GM10847 (cell line): Measurements from ENCODE around the gene PNMA8A.

Source experiments
- POLR2A ChIP-seq: IDR thresholded peaks from 2 replicates; pipeline ENCODE4 v1.6.1; 2011; ENCODE audit not compliant: insufficient read length; ENCODE audit errors: extremely low read depth

PNMA8A gene, protein sequence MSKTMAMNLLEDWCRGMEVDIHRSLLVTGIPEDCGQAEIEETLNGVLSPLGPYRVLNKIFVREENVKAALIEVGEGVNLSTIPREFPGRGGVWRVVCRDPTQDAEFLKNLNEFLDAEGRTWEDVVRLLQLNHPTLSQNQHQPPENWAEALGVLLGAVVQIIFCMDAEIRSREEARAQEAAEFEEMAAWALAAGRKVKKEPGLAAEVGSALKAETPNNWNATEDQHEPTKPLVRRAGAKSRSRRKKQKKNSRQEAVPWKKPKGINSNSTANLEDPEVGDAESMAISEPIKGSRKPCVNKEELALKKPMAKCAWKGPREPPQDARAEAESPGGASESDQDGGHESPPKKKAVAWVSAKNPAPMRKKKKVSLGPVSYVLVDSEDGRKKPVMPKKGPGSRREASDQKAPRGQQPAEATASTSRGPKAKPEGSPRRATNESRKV

DNA sequence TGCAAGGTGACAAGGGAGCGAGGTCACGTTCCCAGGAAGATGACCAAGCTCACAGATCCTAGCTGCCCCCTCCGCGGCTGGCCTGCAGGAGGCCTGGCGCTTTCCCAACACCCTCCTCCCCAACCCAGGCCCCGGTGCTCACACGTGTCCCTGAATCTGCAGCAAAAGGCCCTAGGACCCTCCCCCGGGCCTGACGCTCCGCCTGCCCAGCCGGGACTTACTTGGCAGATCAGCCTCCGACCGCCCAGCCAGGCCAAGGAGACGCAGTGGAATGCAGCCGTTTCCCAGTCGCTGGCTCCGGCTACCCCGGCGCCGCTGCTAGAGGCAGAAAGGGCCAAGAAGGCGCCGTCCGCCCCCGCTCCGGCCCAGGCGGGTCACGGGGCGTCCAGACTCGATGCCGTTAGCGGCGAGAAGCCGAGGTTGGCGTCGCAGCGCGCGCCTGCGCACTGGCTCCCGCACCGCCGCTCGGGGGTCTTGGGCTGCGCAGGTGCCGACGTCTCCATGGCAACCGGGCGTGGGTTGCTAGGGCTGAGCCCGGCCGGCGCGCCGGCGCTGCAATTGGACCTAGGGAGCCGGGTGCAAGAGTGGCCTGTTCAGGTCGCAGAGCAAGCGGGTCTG, at the start of gene PNMA8A:
Gene PNMA8A (minus strand): TSS at position 448 of the 618 bp plus-strand sequence. CDS start 528 bp downstream, outside the sequence.
- no peak for TF ChIP-seq POLR2A

DNA sequence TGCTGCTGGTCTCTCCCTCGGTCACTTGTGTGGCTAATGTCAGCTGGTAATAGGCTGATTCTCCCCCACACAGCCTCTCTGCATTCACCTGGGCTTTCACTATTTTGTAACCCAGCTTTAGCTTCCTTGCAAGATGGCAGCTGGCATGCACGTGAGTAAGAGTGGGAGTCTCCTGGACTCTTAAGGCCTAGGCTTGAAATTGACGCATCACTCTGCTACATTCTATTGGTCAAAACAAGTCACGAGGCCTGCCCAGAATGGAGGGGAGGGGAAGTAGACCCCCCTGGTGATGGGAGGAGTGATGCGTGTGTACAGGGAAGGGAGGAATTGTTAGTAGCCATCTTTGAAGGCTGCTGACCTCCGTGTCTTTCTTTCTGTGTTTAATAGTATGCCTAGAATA, 49.3 kb upstream of the PNMA8A start:
- TF ChIP-seq POLR2A = no peak

DNA sequence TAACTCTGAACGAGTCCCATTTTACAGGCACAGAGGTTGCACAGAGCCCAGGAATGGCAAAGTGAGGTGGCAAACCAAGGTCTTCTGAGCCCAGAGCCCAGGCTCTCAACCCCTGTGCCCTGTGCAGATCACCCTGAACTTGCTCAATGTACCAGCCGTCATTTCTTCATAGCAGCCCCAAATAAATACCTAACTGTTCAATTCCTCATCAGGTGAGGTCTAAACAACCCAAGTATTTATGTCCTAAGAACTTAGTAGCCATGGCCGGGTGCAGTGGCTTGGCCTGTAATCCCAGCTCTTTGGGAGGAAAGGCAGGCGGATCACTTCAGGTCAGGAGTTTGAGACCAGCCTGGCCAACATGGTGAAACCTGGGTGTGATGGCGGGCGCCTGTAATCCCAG, 46.1 kb upstream of the PNMA8A start:
- TF ChIP-seq POLR2A = no peak

DNA sequence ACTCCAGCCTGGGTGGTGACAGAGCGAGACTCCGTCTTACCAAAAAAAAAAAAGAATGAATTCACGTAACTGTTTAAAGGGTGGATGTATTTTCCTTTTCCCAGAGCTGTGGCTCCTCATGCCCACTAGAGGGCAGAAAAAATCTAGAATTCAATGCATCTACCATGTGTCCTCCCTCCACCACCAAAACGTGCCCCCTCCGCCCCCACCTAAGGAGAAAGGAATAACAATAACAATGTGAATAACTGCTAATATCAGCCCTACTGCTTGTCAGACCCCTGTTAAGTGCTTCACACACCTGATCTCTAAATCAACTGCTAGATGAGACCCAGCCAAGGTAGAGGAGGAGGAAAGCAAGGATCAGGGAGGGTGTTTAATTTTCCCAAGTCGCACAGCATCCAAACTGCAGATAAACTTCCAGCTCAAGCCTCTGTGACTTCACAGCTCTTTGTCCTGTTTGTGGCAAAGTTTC, 44.6 kb upstream of the PNMA8A start:
- TF ChIP-seq POLR2A = no peak

DNA sequence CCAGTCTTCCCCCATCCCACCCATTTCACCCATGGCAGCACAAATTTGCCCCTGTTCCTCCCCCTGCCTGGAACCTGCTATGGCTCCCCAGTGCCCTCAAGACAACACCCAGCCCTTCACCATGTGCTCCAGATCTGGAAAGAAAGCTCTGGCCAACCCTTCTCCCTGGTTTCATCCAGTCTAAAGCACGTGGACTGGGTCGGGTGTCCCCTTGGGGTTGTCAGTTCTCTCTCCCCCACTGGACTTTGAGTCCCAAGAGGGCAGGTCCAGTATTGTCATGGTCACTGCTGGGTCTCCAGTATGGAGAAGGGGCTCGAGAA, 43.9 kb upstream of the PNMA8A start:
- TF ChIP-seq POLR2A = no peak

DNA sequence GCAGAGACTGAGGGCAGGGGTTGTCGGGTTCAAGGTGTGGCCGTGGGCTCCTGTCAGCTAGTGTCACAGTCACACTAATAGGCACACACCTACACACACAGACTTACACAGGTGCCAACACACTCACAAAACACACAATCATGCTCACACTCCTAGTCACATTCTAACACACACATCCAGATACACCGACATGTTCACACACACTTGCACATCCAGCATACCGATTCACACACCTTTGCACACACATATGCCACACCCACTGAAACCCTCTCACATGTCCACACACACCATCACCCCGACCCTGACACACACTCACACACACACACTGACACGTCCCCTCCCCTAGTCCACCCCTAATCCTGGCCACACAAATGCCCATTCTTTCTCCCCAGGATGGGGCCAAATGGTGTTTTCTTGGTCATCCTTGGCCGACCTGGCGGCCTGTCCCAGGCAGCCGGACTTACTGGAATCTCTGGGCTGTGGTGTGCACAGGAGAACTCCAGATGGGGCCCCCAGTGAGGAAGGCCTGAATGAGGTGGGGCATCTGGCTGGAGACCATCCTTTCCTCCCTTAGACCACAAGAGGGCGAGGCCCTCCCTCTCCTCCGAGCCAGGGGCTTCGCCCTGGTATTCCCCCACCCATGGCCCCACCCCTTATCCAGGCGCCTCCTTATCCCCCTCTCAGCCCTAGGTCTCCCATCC, 43.4 kb upstream of the PNMA8A start:
- TF ChIP-seq POLR2A = no peak

DNA sequence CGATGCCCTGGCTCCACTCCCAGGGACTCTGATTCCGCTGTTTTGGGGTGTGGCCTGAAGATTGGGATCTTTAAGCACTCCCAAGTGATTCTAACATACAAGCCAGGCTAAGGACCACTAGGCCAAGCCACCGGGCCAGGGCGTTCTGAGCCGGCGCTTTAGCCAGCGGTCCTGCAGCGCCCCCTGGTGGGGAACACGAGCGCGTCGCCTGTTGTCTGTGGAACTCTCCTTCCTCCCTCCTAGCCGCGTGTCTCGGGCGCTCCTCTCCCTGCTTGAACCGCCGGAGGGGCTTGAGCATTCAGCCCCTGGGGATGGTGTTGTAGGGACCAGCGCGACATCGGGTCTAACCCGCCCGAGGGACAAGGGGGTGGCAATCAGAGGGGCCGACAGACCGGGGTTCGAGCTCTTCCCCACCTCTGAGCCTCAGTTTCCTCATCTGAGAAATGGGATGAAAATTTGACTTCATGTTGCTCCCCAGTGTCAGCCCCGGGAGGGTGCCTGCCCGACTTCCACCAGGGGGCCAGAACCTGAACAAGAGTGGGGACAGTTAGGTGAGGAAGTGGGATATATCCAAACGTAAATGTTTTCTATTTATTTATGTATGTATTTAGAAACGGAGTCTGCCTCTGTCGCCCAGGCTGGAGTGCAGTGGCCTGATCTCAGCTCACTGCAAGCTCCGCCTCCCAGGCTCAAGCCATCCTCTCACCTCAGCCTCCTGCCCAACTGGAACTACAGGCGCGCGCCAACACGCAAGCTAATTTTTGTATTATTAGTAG, 42.3 kb upstream of the PNMA8A start:
- no peak for TF ChIP-seq POLR2A

DNA sequence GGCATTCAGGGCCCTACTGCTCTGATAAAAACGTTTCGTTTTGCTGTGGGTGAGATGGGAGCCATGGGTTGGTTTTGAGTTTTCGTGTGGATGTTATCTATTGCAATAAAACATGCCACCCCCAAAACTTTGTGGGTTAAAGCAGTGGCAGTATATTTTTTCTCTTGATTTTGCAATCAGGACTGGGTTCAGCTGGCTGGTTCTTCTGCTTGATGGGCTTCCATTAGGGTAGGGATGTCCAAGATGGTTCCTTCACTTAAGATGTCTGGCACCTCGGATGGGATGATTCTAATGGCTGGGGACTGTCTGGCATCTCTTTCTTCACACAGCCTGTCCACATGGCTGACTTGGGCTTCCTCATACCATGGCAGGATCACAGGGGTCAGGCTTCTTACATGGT, 39.9 kb upstream of the PNMA8A start:
- no peak for TF ChIP-seq POLR2A

DNA sequence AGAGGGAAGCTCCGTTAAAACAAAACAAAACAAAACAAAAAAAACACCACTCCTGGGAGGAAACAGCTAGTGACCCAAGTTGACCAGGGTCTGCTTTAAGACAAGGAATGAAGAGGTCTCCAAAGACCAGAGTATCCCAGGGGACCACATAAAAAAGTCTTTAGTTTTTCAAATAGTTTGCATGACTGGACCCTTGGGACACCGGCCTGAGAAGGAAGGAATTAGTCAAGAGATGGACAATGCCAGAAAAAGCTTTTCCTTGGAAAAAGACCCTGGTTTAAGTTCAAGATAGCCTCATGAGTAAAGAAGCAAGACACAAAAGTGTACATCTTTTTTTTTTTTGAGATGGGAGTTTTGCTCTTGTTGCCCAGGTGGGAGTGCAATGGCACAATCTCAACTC, 36.8 kb upstream of the PNMA8A start:
- TF ChIP-seq POLR2A = no peak

DNA sequence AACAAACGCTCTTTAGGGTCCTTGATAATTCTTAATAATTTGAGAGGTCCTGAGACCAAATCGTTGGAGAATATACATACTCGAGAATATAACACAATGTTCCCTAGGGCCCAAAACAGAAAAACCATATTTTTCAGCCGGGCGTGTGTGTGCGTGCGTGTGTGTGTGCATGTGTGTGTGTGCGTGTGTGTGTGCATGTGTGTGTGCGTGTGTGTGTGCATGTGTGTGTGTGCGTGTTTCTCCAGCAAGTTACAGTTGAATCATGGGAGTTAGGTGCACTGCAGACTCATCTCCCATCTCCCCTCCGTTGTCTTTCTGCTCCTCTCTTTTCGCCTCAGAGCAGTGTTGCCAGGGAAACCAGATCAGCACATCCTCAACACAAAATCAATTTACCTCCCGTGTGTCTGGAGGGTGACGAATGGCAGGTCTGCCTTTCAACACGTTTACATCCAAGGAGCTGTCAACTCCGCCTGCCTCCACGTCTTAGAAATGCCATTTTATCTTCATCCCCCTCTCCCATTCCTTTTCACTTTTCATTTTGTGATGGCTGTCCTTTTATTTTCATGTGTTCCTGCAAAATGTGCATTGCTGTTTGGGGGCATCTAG, 32.6 kb upstream of the PNMA8A start:
- TF ChIP-seq POLR2A = no peak

DNA sequence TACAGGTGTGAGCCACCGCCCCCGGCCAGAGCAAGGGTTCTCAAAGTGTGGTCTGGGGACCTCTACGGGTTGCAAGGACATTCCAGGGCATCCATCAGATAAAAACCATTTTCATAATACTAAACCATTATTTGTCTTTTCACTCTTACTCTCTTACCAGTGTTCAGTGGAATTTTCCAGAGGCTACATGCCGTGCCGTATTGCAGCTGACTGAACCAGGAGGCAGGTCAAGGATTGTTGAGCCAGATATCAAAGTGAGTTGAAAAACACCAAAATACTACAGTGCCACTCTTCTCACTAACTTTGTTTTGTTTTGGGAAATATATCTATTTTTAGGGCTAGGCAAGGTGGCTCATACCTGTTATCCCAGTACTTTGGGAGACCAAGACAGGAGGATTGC, 31.5 kb upstream of the PNMA8A start:
- no peak for TF ChIP-seq POLR2A

DNA sequence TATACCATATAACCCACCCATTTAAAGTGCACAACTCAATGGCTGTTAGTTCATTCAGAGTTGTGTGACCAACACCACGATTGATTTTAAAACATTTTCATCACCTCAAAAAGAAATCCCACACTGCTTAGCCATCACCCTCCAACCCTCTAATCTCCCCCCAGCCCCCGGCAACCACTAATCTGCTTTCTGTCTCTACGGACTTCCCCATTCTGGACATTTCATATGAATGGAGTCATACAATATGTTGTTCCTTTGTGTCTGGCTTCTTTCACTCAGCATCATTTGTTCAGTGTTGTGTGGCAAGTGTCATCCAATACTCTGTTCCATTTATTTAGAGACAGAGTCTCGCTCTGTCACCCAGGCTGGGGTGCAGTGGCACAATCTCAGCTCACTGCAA, 28.3 kb upstream of the PNMA8A start:
- no peak for TF ChIP-seq POLR2A

DNA sequence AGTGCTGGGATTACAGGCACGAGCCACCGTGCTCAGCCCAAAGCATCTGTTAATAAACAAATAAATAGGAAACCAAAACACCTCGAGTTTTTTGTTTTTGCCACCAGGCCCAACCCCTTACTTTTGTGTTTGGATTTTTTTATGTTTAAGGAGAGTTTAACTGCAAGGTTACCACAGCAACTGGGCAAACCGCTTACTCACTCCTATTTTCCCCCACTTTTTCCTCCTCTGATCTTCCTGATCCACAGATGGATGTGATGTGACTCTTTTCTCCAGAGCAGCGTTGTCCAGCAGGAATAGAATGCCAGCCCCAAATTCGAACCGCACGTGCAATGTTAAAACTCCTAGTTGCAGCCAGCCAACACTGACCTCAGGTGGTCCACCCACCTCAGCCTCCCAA, 26.4 kb upstream of the PNMA8A start:
- TF ChIP-seq POLR2A = no peak

DNA sequence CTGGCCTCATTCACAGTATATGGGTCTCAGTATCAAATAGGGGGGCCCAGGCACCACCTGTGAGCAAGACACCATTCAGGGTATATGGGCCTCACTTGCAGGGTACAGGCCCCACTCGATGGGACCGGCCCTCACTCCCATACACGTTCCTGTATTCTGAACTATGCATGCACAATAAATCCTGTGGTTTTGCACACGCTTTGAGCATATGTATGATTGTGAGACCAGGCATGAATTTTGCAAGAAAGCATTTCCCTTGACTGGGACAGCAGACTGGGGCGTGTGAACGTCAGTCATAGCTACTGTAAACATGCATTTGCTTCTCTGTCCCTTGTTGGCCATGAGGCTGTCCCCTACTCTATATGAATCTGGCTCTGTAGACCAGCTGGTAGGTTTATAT, 24.9 kb upstream of the PNMA8A start:
- TF ChIP-seq POLR2A = no peak

DNA sequence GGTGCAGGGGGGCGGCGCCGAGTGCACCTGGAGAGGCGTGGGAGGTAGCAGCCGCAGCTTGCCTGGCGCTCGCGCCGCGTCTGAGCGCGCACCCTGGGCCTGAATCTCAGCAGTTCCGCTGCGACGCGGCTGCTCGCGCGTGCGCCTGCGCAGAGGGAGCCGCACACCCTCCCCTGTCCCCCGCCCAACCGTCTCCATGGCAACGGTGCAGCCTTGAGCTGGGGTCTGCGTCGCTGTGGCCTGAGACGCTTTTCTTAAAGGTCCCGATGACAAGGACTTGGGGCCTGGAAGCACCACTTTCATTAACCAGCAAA, 24.4 kb upstream of the PNMA8A start, which contains the start of gene PNMA8B:
Gene PNMA8B (minus strand): TSS at position 82 of the 314 bp plus-strand sequence. CDS start 402 bp downstream, outside the sequence.
- TF ChIP-seq POLR2A = no peak
